Vagina (tissue), 2 donors: ENCODE data around the gene PIGA. TPM values are rescaled to one million over a fixed set of nuclear protein-coding genes. Genes with fewer than 3 reads are reported as not detected.

Source experiments
- DNase-seq, 2 donors: peaks; one replicate each; pipeline ENCODE4 v3.0.0-alpha.2; 2017; ENCODE audit errors: extremely low spot score in 2 of 2
- H3K27ac ChIP-seq: fragments of 200-600 bp; sonication (generic); one replicate; pipeline ENCODE4 v1.5.1; 2019
- H3K27me3 ChIP-seq: fragments of 200-600 bp; sonication (generic); one replicate; pipeline ENCODE4 v1.5.1; 2019
- H3K36me3 ChIP-seq, 2 donors: fragments of 200-600 bp; sonication (generic); one replicate each; pipeline ENCODE4 v1.5.1; 2017 to 2019
- H3K4me1 ChIP-seq: fragments of 200-600 bp; sonication (generic); one replicate; pipeline ENCODE4 v1.5.1; 2019
- H3K4me3 ChIP-seq, 2 donors: fragments of 200-600 bp; sonication (generic); 1 replicate in 1 of 2; 2 replicates in 1 of 2; pipeline ENCODE4 v1.5.1; 2016 to 2019
- H3K9me3 ChIP-seq: fragments of 200-600 bp; sonication (generic); one replicate; pipeline ENCODE4 v1.5.1; 2019
- POLR2A ChIP-seq, 2 donors: fragments of 450-650 bp; IDR thresholded peaks; one replicate each; pipeline ENCODE4 v1.6.1; 2017; ENCODE audit warnings: antibody characterized with exemption in 2 of 2, mild to moderate bottlenecking in 2 of 2, moderate library complexity in 2 of 2
- POLR2AphosphoS5 ChIP-seq, 2 donors: sonication (generic); formaldehyde crosslinking; IDR thresholded peaks; one replicate each; pipeline ENCODE4 v1.9.0; 2017; ENCODE audit warnings: antibody characterized with exemption in 2 of 2, mild to moderate bottlenecking in 2 of 2, low read depth in 1 of 2; ENCODE audit not compliant: insufficient read depth in 1 of 2
- intact Hi-C: fragments of 100-400 bp; cut with DNase I; formaldehyde crosslinking; loops from one replicate; pipeline ENCODE4 v1.15.1; 2023
- total RNA-seq: library from RNA; depleted of rRNA; stranded (reverse); fragments of >200 nt; gene quantifications from one replicate; pipeline ENCODE4 v1.2.3, GENCODE V29; 2016
- TF ChIP-seq, protein P1 (sequence below), 3 experiments: fragments of 450-650 bp in 2 of 3; fragments of 200-600 bp in 1 of 3; sonication (generic) in 1 of 3; IDR thresholded peaks; one replicate each; pipeline ENCODE4 v1.5.1; 2017 to 2019; ENCODE audit warnings: antibody characterized with exemption in 3 of 3, mild to moderate bottlenecking in 2 of 3, moderate library complexity in 2 of 3

PIGA gene
- total RNA-seq, 1 donor from 2014 or later: 8.8 TPM

GRCh38 chrX:15340867-15341266, 5.5 kb upstream of the PIGA start:
- Histone ChIP-seq H3K9me3 (no peaks in the 10 kb centered on the region), H3K27ac (no peak overlapping the region), H3K4me3 (no peak overlapping the region), H3K4me1 (no peaks in the 10 kb centered on the region), H3K36me3 (no peaks in the 10 kb centered on the region), H3K27me3 (no peaks in the 10 kb centered on the region)
- intact Hi-C loops: no loop called here
- no peak for TF ChIP-seq POLR2A (IDR thresholded peaks at IDR 0.05)
- TF ChIP-seq, protein P1, sequence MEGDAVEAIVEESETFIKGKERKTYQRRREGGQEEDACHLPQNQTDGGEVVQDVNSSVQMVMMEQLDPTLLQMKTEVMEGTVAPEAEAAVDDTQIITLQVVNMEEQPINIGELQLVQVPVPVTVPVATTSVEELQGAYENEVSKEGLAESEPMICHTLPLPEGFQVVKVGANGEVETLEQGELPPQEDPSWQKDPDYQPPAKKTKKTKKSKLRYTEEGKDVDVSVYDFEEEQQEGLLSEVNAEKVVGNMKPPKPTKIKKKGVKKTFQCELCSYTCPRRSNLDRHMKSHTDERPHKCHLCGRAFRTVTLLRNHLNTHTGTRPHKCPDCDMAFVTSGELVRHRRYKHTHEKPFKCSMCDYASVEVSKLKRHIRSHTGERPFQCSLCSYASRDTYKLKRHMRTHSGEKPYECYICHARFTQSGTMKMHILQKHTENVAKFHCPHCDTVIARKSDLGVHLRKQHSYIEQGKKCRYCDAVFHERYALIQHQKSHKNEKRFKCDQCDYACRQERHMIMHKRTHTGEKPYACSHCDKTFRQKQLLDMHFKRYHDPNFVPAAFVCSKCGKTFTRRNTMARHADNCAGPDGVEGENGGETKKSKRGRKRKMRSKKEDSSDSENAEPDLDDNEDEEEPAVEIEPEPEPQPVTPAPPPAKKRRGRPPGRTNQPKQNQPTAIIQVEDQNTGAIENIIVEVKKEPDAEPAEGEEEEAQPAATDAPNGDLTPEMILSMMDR (IDR thresholded peaks at IDR 0.05): no peak
- TF ChIP-seq POLR2AphosphoS5 (IDR thresholded peaks at IDR 0.05; ENCODE audit: insufficient read depth in 1 of 2, low read depth in 1 of 2): no peak
- DNase-seq: no peak

- TF ChIP-seq POLR2AphosphoS5 (IDR thresholded peaks at IDR 0.05; ENCODE audit: insufficient read depth in 1 of 2, low read depth in 1 of 2): no peak
- no peak for TF ChIP-seq POLR2A (IDR thresholded peaks at IDR 0.05)
- TF ChIP-seq, protein P1 (IDR thresholded peaks at IDR 0.05): no peak
- Histone ChIP-seq H3K9me3 (no peaks in the 10 kb centered on the region), H3K27ac (no peak overlapping the region), H3K36me3 (peaks cover 0 to 5% of the 10 kb centered on the region in 2 donors), H3K4me1 (peaks cover 13% of the 10 kb centered on the region), H3K4me3 (peak overlapping the region; percentile 35 to 56), H3K27me3 (no peaks in the 10 kb centered on the region)
- DNase-seq: no peak
- intact Hi-C loops: no loop called here
Observed at GRCh38 chrX:15336023-15336413, 695 bp upstream of the PIGA start.

DNA sequence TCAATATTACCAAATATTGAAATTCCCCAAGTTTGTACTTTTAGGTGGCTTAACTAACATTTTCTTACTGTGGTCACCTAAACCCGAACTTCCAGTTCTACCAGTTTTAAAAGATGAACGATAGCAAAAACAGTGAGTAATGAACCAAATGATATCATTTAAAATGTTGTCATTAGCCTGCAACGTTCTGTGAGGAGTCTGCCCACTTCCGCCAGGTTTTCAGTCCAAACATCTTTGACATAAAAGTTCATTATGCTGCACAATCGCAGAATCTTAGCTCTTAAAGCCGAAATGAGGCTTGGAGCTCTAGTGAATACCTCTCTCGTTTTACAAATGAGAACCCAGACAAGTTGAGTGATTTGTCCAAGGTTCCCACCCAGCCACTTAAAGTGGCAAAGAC, 762 bp downstream of the PIGA start:
- no peak for DNase-seq
- H3K4me1 ChIP-seq: peaks cover 13% of the 10 kb centered on the region
- H3K4me3 ChIP-seq: peak overlapping the region; percentile 52 to 56
- H3K27me3 ChIP-seq: no peaks in the 10 kb centered on the region
- intact Hi-C loops: no loop called here
- TF ChIP-seq POLR2A (IDR thresholded peaks at IDR 0.05) (no peak), POLR2AphosphoS5 (IDR thresholded peaks at IDR 0.05; ENCODE audit: insufficient read depth in 1 of 2, low read depth in 1 of 2) (peak in 1 of 2 donors; percentile 19)
- peaks cover 0 to 7% of the 10 kb centered on the region in 2 donors for H3K36me3 ChIP-seq
- peak overlapping the region; percentile 73 for H3K27ac ChIP-seq
- H3K9me3 ChIP-seq: no peaks in the 10 kb centered on the region

- H3K4me3 ChIP-seq: no peak overlapping the region
- peaks cover 0 to 16% of the 10 kb centered on the region in 2 donors for H3K36me3 ChIP-seq
- no peak for DNase-seq
- no peak overlapping the region for H3K27ac ChIP-seq
- TF ChIP-seq POLR2AphosphoS5 (IDR thresholded peaks at IDR 0.05; ENCODE audit: insufficient read depth in 1 of 2, low read depth in 1 of 2) (no peak), POLR2A (IDR thresholded peaks at IDR 0.05) (no peak)
- TF ChIP-seq, protein P1 (IDR thresholded peaks at IDR 0.05): no peak
- H3K9me3 ChIP-seq: no peaks in the 10 kb centered on the region
- H3K4me1 ChIP-seq: peaks cover 5% of the 10 kb centered on the region
- no peaks in the 10 kb centered on the region for H3K27me3 ChIP-seq
- intact Hi-C loops: no loop called here
Observed at GRCh38 chrX:15328821-15329220, 6.5 kb downstream of the PIGA start.

- no peak overlapping the region for H3K4me3 ChIP-seq
- H3K9me3 ChIP-seq: no peaks in the 10 kb centered on the region
- H3K36me3 ChIP-seq: peaks cover 0 to 16% of the 10 kb centered on the region in 2 donors
- H3K27me3 ChIP-seq: no peaks in the 10 kb centered on the region
- no peaks in the 10 kb centered on the region for H3K4me1 ChIP-seq
- TF ChIP-seq, protein P1 (IDR thresholded peaks at IDR 0.05): no peak
- no peak for TF ChIP-seq POLR2A (IDR thresholded peaks at IDR 0.05)
- intact Hi-C loops: no loop called here
- no peak for DNase-seq
- H3K27ac ChIP-seq: no peak overlapping the region
Observed at GRCh38 chrX:15328131-15328530, 7.2 kb downstream of the PIGA start.
